IMR-90 (cell line): ENCODE data around the gene NKPD1.

Experiments used
- FOS ChIP-seq: fragments of 150-350 bp; IDR thresholded peaks from 2 replicates; pipeline ENCODE4 v1.6.1; 2016; ENCODE audit warnings: low read depth, low read length
- NFE2L2 ChIP-seq: fragments of 150-350 bp; IDR thresholded peaks from 2 replicates; pipeline ENCODE4 v1.6.1; 2016; ENCODE audit warnings: low read depth, mild to moderate bottlenecking, low read length
- POLR2A ChIP-seq: IDR thresholded peaks from 2 replicates; pipeline ENCODE4 v1.6.1; 2012; ENCODE audit warnings: mild to moderate bottlenecking, low read depth, low read length
- RAD21 ChIP-seq: IDR thresholded peaks from 2 replicates; pipeline ENCODE4 v1.6.1; 2012; ENCODE audit warnings: low read length, improper control_type of control experiment
- RCOR1 ChIP-seq: IDR thresholded peaks from 2 replicates; pipeline ENCODE4 v1.6.1; 2012; ENCODE audit warnings: mild to moderate bottlenecking, low read length, improper control_type of control experiment; ENCODE audit not compliant: insufficient replicate concordance
- SMC3 ChIP-seq: fragments of 150-350 bp; IDR thresholded peaks from 2 replicates; pipeline ENCODE4 v1.6.1; 2016; ENCODE audit warnings: low read depth, mild to moderate bottlenecking, antibody characterized with exemption, low read length, moderate library complexity
- TF ChIP-seq, protein P1 (sequence below): conservative IDR thresholded peaks from 2 replicates; pipeline ENCODE4 v1.5.1; 2012; ENCODE audit warnings: mild to moderate bottlenecking, low read depth, low read length, improper control_type of control experiment
- TF ChIP-seq, protein P2 (sequence below): fragments of 150-350 bp; IDR thresholded peaks from 2 replicates; pipeline ENCODE4 v1.6.1; 2017; ENCODE audit warnings: mild to moderate bottlenecking, antibody characterized with exemption, low read length, low read depth

DNA sequence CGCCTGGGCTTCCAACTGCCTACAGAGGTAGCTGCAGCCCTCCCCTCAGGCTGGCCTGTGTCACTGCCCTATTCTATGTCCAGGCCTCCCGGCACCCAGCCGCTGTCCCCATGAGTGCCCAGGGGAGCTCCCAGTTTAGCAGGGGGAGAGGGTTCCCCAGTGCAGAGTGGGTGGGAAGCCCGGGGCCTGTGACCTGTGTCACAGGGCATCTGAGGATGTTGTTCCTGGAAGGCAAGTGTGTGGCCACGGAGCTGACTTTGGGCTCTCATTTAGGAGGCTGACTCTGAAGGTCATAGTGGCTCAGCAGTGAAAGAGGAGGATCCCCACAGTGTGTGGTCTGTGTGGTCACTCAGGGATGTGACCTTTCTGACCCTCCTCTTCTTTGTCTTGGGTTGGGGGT is 42.7 kb downstream of the NKPD1 start:
- TF ChIP-seq, protein P1, sequence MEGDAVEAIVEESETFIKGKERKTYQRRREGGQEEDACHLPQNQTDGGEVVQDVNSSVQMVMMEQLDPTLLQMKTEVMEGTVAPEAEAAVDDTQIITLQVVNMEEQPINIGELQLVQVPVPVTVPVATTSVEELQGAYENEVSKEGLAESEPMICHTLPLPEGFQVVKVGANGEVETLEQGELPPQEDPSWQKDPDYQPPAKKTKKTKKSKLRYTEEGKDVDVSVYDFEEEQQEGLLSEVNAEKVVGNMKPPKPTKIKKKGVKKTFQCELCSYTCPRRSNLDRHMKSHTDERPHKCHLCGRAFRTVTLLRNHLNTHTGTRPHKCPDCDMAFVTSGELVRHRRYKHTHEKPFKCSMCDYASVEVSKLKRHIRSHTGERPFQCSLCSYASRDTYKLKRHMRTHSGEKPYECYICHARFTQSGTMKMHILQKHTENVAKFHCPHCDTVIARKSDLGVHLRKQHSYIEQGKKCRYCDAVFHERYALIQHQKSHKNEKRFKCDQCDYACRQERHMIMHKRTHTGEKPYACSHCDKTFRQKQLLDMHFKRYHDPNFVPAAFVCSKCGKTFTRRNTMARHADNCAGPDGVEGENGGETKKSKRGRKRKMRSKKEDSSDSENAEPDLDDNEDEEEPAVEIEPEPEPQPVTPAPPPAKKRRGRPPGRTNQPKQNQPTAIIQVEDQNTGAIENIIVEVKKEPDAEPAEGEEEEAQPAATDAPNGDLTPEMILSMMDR: no peak
- TF ChIP-seq SMC3: no peak
- TF ChIP-seq RAD21: no peak
- TF ChIP-seq POLR2A: no peak
- no peak for TF ChIP-seq RCOR1
- no peak for TF ChIP-seq FOS
- TF ChIP-seq, protein P2, sequence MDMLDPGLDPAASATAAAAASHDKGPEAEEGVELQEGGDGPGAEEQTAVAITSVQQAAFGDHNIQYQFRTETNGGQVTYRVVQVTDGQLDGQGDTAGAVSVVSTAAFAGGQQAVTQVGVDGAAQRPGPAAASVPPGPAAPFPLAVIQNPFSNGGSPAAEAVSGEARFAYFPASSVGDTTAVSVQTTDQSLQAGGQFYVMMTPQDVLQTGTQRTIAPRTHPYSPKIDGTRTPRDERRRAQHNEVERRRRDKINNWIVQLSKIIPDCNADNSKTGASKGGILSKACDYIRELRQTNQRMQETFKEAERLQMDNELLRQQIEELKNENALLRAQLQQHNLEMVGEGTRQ: no peak
- no peak for TF ChIP-seq NFE2L2
